ENCODE data around the gene LRRC43.
"Not testable (repeated sequence)": the region's sequence is repeated elsewhere in the genome, so short reads cannot be mapped to it uniquely, and the experiment has no call there.

Gene LRRC43

DNA sequence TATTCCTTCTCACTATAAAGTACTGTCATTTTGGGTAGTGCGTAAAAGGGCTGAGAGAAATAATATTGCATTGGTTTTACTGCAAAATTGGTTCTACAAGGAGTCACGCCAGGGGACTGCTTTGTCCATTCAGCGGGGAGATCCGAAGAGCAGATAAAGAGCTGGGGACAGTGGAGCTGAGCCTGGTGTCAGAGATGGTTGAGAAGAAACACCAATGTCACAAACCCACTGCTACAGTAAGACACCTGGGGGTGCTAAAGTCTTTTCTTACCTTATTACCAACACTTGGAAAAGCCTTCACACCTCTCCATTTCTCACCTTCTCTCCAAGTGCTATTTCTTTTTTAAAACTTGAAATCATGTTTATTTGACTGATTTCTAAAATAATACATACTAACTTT is 23.0 kb upstream of the LRRC43 start:
- no peak for DNase-seq

DNA sequence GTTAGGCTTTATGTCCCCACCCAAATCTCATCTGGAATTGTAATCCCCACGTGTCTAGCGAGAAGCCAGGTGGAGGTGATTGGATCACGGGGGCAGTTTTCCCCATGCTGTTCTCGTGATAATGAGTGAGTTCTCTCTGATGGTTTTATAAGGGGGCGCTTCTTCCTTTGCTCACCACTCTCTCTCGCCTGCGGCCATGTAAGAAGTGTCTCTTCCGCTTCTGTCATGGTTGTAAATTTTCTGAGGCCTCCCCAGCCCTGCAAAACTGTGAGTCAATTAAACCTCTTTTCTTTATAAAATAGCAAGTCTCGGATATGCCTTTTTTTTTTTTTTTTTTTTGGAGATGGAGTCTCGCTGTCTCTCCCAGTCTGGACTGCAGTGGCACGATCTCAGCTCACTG is 22.2 kb upstream of the LRRC43 start:
- no peak for DNase-seq

- no peak for DNase-seq
Measured at GRCh38 chr12:122161682-122162081, 21.2 kb upstream of the LRRC43 start.

DNA sequence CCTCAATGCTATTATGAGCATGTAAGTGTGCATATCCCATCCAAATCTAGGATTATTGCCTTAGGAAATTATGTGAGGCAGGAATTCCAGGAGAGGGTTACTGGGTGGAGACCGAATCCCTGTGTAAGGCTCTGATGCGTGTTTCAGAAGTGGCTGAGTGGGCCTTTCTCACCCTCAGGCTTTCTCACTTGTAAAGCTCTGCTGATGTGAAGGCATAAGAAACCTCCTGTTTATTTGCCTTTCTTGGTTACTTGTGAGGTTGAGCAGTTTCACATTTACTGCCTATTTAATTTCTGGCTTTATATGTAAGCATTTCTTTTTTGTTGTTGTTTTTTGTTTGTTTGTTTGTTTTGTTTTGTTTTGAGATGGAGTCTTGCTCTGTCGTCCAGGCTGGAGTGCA is 19.9 kb upstream of the LRRC43 start:
- DNase-seq = no peak

GRCh38 chr12:122166422-122167349 is 16.2 kb upstream of the LRRC43 start:
- DNase-seq = no peak

DNA sequence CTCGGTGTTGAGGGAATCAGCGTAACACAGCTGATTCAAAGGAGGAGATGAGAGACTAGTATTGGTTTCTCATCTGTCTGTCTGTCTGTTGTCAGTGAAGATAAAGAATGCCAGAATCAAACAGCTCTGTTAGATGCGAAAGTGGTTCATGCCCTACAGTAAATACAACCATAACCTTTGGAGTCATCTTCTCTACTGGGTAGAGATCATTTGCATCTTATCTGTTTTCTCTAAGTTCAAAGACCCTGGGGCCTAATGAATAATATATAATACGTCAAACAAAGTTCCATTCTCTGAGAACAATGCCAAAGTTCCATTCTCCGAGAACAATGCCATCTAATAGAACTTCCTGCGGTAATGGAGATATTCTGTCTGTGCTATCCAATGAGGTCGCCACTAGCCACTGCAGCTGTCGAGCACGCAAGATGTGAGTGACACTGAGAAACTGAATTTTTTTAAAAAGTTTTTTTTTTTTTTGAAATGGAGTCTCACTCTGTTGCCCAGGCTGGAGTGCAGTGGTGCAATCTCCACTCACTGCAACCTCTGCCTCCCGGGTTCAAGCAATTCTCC is 15.5 kb upstream of the LRRC43 start:
- DNase-seq = no peak

GRCh38 chr12:122168492-122168891 is 14.4 kb upstream of the LRRC43 start:
- no peak for DNase-seq

- no peak for DNase-seq
Measured at GRCh38 chr12:122171399-122171798, 11.5 kb upstream of the LRRC43 start.

DNA sequence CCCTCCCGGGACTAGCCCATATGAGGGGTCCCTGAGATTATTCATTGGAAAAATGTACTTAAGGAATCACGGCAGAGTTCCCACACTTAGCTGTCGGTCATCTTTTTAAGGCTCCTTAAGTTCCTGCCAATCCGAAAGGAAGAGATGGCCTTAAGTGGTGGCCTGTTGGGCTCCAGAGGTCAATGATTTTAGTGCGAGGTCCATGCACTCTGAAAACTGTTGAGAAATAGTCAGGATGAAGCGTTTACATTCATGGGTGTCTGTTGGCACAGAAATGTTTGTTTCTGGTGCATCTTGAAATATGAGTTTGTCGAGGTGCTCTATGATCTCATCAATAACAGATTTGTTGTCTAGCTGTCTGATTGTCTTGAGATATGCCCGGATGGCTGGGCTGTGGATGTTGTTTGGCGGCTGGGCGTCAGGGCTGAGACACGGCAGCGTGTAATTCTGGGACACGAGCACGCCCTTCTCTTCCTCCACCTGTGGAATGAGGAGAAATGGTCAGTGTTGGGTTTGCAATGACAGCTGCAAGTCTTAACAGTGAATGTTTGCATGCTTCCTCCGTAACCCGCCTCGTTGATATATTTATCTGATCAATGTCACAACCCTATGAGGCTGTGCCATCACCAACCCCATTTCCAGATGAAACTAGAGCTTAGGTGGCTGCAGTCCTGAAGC is 10.5 kb upstream of the LRRC43 start:
- DNase-seq = no peak

DNA sequence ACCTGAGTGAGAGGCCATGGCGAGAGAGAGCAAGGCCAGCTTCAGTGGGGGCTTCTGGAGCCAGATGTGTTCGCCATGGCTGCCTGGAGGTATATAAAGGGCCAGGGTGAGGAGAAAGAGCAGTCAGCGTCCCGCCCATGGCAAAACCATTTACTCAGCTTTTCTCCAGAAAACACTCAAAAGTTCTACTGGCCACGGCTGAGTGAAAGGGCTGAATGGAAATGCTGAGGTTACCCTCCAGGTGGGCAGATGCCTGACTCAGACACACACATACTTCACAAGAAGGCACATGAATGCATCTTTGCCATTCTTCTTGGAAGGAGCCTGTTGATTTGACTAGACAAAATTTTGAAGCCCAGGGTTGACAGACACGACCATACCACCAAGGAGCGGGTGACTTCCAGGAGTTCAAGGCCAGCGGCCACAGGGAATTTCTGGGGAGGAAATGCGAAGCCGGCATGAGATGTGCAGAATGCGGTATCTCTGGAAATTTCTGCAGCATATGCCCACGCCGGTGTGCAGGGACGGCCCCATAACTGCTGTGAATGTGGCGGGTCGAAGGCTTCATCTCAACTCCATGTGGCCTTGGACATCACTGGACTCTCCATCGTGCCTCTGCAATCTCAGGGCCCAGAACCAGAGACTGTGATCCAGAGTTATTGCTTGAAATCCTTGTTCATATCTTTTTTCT is 8.6 kb upstream of the LRRC43 start, which contains the start of gene IL31:
TSS of gene IL31 (minus strand) at position 67 of the 691 bp plus-strand sequence. CDS start at position 18, 49 bp downstream.
- DNase-seq = no peak

GRCh38 chr12:122176473-122176872 is 6.5 kb upstream of the LRRC43 start:
- not testable (repeated sequence) for DNase-seq

DNA sequence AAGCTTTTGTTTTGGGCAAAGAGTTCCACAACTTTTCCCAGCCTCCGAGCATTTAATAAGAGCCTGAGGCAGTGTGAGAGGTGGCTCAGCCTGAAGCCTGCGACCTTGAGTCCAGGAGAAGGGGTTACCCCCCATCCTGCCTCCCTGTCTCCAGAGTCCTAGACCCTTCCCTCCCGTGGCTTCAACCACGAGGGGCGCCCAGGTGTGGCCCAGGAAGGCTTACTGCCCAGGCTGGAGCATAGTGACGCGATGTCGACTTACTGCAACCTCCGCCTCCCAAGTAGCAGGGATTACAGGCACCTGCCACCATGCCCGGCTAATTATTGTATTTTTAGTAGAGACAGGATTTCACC is 641 bp downstream of the LRRC43 start:
- no peak for DNase-seq

DNA sequence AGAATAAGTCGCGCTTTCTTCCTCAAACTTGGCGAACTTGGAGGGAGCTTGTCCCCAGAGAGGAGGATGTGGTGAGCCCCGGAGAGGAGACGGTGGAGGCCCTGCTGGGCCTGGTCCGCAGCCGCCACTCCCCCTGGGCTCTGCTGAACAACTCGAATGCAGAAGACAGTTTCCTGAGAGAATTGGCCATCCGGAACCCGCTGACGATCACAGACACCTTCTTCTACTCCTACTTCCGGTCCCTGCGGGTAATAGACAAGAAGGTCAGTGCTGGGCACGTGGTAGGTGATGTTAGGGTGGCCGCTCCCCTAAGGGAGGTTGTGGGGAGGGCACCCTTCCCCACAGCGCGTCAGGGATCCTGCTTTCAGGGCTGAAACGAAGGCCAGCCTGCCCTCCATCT is 1.6 kb downstream of the LRRC43 start:
- DNase-seq = no peak

- no peak for DNase-seq
Measured at GRCh38 chr12:122185079-122185478, 2.2 kb downstream of the LRRC43 start.

- no peak for DNase-seq
Measured at GRCh38 chr12:122185494-122186082, 2.7 kb downstream of the LRRC43 start.

DNA sequence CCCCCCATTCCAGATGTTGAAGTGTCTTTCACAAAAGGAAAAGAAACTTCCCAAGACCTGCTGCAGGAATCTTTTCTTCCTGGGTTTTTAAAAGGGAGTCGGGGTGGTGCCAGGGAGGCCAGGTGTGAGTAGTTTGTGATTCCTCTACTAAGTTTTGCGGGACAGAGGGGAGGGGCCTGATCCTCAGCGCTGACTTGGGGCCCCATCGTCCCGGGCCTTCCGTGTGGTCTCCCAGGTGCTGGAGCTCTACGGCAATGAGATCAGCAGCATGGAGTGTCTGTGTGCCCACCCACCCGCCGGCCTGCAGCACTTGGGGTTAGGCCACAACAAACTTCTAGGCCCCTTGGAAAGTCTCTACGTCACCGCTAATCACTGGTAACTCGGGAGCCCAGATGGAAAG is 4.5 kb downstream of the LRRC43 start:
- DNase-seq = no peak

DNA sequence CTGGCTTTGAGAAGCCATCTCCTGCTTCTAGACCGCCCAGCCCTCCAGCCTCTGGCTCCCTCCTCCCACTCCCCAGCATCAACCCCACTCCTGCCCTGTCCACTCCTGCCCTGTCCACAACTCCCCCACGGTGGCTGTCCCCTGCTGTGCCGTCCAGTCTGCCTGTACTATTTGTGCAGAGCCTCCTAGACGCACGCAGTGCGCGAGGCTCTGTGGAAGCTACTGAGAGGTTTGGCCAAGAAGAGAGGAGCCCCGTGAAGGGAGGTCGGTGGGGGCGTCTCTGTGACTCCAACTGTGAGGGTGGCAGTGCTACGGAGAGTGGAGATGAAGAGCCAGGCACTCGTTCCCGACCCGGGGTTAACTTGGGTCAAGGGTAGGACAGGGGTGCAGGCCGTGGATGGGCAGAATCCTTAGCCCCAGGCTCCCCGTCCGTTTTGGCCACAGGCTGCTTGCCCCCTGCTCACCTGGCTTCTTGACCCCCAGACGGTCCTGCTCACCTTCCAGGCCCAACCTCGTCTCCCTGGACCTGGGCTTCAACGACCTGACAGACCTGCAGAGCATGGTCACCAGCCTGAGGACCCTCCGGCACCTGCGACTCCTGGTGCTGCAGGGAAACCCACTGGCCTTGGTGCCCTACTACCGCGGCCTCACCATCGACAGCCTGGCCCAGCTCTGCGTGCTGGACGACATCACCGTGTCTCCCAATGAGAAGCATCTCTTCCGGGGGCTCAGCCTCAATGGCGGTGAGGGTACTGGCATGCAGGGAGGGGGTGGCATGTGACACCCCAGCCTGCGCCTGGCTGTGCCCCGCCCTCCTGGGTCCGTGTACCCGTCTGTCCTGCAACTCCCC is 6.9 kb downstream of the LRRC43 start:
- DNase-seq = no peak

DNA sequence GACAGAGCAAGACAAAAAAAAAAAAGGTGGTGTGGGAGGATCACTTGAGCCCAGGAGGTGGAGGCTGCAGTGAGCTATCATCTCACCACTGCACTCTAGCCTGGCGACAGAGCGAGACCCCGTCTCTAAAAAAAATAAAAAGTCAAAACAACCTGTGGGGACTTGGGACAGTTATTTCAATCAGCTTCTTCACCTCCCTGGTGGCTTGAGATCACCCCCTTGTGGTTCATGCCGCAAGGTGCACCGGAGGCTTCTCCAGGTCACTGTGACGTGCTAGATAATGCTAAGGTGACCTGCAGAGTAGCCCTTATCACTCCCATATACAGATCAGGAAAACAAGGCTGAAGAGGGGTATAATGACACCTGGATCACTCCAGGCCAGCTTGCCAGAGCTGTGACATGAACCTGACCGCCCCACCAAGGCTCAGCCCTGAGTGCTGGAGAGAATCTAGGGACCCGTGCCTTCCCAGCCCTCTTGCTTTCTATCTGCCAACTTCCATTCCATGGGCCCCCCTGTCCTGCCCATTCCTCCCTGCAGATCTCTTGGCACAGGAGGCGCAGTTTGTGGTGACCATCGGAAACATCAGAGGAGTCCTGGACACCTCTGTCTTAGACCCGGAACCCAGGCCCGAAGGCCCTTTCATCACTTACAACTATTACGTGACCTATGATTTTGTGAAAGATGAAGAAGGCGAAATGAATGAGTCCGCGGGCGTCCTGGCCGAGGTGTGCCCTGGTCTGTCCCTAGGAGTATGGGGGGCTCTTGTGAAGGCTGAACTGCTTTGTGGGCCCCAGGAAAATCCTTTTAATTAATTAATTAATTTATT is 8.1 kb downstream of the LRRC43 start:
- DNase-seq = peak; percentile 76

DNA sequence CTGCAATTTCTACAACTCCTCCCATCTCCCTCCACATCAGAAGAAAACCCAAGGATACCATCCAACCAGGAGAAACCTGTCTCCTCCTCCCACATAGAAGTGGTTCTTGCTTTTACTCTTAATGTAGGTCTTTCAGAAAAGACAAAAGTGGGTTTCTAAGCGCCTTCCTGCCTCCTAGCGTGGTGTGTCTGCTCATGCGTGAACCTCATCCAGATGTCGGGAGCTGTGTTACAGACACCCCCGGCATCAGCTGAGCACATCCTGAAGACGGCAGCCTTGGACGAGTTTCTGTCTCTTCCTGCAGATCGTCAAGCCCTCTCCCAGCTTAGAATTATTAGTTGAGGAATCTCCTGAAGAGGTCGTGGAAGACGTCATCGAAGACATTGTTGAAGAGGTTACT is 9.5 kb downstream of the LRRC43 start:
- DNase-seq = no peak

DNA sequence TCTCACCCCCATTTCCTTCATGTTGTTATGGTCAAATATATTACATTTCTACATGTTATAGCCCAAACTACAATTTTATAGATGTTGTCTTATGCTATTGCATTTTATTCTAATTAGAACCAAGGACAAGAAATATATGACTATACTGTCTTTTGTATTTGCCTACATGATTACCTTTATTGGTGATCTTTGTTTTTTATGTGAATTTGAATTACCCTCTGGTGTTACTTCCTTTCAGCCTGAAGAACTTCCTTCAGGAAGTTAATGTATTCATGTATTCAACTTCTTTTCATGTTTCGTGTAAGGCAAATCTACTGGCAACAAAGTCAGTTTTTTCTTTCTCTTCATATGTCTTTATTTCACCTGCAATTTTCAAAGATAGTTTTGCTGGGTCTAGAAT is 11.9 kb downstream of the LRRC43 start:
- no peak for DNase-seq

- DNase-seq = no peak
Measured at GRCh38 chr12:122195405-122195804, 12.5 kb downstream of the LRRC43 start.

Measured in hematopoietic multipotent progenitor cell treated with erythropoietin and hydrocortisone succinate and interleukin-3 and kit ligand, for 8 days (in vitro differentiated cells).